ENCODE measurements around the gene KIF2C. TPM values are rescaled to one million over a fixed set of nuclear protein-coding genes. Genes with fewer than 3 reads are reported as not detected.

The KIF2C gene
- total RNA-seq, 2 donors from 2014 or later: 42.0 to 72.7 TPM

DNA sequence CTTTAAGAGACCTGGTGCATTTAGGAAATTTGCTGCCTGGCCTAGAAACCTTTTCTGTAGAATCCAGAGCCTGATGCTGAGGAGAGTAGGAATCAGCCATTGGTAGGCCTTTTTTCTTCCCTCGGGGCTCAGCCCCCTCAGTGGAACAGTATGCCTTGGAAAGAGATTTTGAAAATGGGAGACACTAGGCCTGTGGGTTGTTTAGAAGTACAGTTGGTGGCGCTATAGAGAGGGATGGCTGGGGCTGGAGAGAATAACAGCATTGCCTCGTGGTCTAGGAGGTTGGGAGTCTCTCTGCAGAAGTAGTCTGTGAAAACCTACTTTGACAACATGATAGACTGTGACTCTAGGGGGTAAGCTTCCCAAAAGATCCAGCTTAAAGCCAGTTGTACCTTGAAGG is 8.2 kb downstream of the KIF2C start:
- Mint-ChIP-seq H3K27ac (peak overlapping the region; percentile 45), H3K4me1 (peaks cover 1% of the 10 kb centered on the region), H3K9me3 (no peaks in the 10 kb centered on the region), H3K27me3 (ENCODE audit: insufficient read depth) (no peaks in the 10 kb centered on the region), H3K36me3 (ENCODE audit: low read depth) (peaks cover 48% of the 10 kb centered on the region), H3K4me3 (no peak overlapping the region)
- no peak for DNase-seq
- Histone ChIP-seq H3K9me3 (ENCODE audit: control insufficient read depth, low read length) (no peaks in the 10 kb centered on the region), H3K4me3 (ENCODE audit: low read length) (no peak overlapping the region), H3K9ac (ENCODE audit: extremely low read depth, low read length, poor library complexity, severe bottlenecking) (no peak overlapping the region), H3K27ac (ENCODE audit: low read depth, low read length) (no peak overlapping the region), H3K36me3 (ENCODE audit: control insufficient read depth, insufficient read depth, low read length) (peaks cover 61% of the 10 kb centered on the region), H3K4me1 (ENCODE audit: control insufficient read depth, insufficient read depth, low read length) (no peaks in the 10 kb centered on the region), H3K27me3 (ENCODE audit: control insufficient read depth, insufficient read depth, low read length, poor library complexity, severe bottlenecking) (no peaks in the 10 kb centered on the region)
- WGBS, 2 experiments (ENCODE audit: insufficient coverage in 1 of 2, insufficient read length in 1 of 2): 86 to 90% methylated on average over 2 to 3 of the region's 3 CpGs
- TF ChIP-seq, protein P1, sequence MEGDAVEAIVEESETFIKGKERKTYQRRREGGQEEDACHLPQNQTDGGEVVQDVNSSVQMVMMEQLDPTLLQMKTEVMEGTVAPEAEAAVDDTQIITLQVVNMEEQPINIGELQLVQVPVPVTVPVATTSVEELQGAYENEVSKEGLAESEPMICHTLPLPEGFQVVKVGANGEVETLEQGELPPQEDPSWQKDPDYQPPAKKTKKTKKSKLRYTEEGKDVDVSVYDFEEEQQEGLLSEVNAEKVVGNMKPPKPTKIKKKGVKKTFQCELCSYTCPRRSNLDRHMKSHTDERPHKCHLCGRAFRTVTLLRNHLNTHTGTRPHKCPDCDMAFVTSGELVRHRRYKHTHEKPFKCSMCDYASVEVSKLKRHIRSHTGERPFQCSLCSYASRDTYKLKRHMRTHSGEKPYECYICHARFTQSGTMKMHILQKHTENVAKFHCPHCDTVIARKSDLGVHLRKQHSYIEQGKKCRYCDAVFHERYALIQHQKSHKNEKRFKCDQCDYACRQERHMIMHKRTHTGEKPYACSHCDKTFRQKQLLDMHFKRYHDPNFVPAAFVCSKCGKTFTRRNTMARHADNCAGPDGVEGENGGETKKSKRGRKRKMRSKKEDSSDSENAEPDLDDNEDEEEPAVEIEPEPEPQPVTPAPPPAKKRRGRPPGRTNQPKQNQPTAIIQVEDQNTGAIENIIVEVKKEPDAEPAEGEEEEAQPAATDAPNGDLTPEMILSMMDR (conservative IDR thresholded peaks at IDR 0.05): peak; percentile 41

DNA sequence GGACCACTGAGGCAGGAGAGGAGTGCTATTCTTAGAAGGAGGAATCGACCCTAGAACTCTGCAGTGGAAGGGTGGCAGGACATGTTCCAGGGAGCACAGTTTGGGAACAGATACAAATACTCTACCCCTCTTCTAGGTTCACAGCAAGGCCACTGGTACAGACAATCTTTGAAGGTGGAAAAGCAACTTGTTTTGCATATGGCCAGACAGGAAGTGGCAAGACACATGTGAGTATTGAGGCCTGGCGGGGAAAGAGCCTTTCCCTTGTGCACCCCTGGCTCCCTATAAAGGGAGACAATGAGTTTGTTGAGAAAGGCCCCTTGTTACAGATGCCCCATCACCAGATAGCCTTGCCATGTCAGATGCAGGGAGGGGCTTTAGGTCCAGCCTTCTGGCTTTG is 17.8 kb downstream of the KIF2C start:
- Histone ChIP-seq H3K36me3 (ENCODE audit: control insufficient read depth, insufficient read depth, low read length) (peaks cover 84% of the 10 kb centered on the region), H3K27me3 (ENCODE audit: control insufficient read depth, insufficient read depth, low read length, poor library complexity, severe bottlenecking) (no peaks in the 10 kb centered on the region), H3K4me1 (ENCODE audit: control insufficient read depth, insufficient read depth, low read length) (no peaks in the 10 kb centered on the region), H3K27ac (ENCODE audit: low read depth, low read length) (no peak overlapping the region), H3K4me3 (ENCODE audit: low read length) (no peak overlapping the region), H3K9me3 (ENCODE audit: control insufficient read depth, low read length) (no peaks in the 10 kb centered on the region), H3K9ac (ENCODE audit: extremely low read depth, low read length, poor library complexity, severe bottlenecking) (no peak overlapping the region)
- no peaks in the 10 kb centered on the region for H3K27me3 Mint-ChIP-seq (ENCODE audit: insufficient read depth)
- no peak for DNase-seq
- TF ChIP-seq, protein P1 (conservative IDR thresholded peaks at IDR 0.05): no peak
- no peak overlapping the region for H3K27ac Mint-ChIP-seq
- no peaks in the 10 kb centered on the region for H3K9me3 Mint-ChIP-seq
- H3K4me3 Mint-ChIP-seq: no peak overlapping the region
- H3K36me3 Mint-ChIP-seq (ENCODE audit: low read depth): peaks cover 74% of the 10 kb centered on the region
- H3K4me1 Mint-ChIP-seq: no peaks in the 10 kb centered on the region
- 100% methylated on average over 1 to 2 of the region's 2 CpGs for WGBS, 2 experiments (ENCODE audit: insufficient coverage in 1 of 2, insufficient read length in 1 of 2)

DNA sequence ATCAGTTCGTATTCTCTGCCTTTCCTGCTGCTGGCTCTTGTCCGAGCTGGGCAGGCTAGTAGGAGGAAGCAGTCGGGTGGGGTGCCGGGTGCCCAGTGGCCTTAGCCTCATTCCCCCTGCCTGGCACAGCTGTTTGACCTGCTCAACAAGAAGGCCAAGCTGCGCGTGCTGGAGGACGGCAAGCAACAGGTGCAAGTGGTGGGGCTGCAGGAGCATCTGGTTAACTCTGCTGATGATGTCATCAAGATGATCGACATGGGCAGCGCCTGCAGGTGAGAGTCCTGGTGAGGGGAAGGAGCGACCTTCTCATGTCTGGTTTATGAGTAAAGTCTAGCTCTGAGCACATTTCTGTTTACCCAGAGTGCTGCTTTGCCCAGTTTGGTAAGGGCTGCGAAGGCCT is 19.4 kb downstream of the KIF2C start:
- H3K9ac ChIP-seq (ENCODE audit: extremely low read depth, low read length, poor library complexity, severe bottlenecking): no peak overlapping the region
- no peak overlapping the region for H3K27ac Mint-ChIP-seq
- 85 to 87% methylated on average over 10 to 11 of the region's 11 CpGs for WGBS, 2 experiments (ENCODE audit: insufficient coverage in 1 of 2, insufficient read length in 1 of 2)

More for the DNA sequence above, 19.4 kb downstream of the KIF2C start:
- H3K36me3 Mint-ChIP-seq (ENCODE audit: low read depth): peaks cover 76% of the 10 kb centered on the region
- Histone ChIP-seq H3K4me1 (ENCODE audit: control insufficient read depth, insufficient read depth, low read length) (no peaks in the 10 kb centered on the region), H3K27ac (ENCODE audit: low read depth, low read length) (no peak overlapping the region), H3K4me3 (ENCODE audit: low read length) (no peak overlapping the region), H3K27me3 (ENCODE audit: control insufficient read depth, insufficient read depth, low read length, poor library complexity, severe bottlenecking) (no peaks in the 10 kb centered on the region), H3K36me3 (ENCODE audit: control insufficient read depth, insufficient read depth, low read length) (peaks cover 83% of the 10 kb centered on the region), H3K9me3 (ENCODE audit: control insufficient read depth, low read length) (no peaks in the 10 kb centered on the region)
- H3K27me3 Mint-ChIP-seq (ENCODE audit: insufficient read depth): no peaks in the 10 kb centered on the region
- no peaks in the 10 kb centered on the region for H3K4me1 Mint-ChIP-seq
- H3K9me3 Mint-ChIP-seq: no peaks in the 10 kb centered on the region
- no peak overlapping the region for H3K4me3 Mint-ChIP-seq
- TF ChIP-seq, protein P1 (conservative IDR thresholded peaks at IDR 0.05): no peak
- DNase-seq: no peak

Data from endodermal cell (in vitro differentiated cells).